Natural killer cell (primary cell): ENCODE data around the gene POU2F2. TPM values are rescaled to one million over a fixed set of nuclear protein-coding genes. Genes with fewer than 3 reads are reported as not detected.

Experiments used
- ATAC-seq, 3 donors: fragments of 150-1000 bp in 2 of 3; fragments of 200-7000 bp in 1 of 3; cut with Tn5 transposase; 1 replicate in 1 of 3; 2 replicates in 2 of 3; pipeline ENCODE4 v1.10.0; 2021; ENCODE audit warnings: mild to moderate bottlenecking in 2 of 3, moderate library complexity in 2 of 3
- DNase-seq, 2 donors: peaks; one replicate each; pipeline versions ENCODE4 v3.0.0 to v3.0.0-alpha.2; 2013 to 2021; ENCODE audit warnings: mixed read lengths in 1 of 2
- H3K27ac ChIP-seq: one replicate; pipeline ENCODE4 v1.5.1; 2013; ENCODE audit warnings: mild to moderate bottlenecking, low read length
- H3K27me3 ChIP-seq: one replicate; pipeline ENCODE4 v1.6.1; 2013; ENCODE audit warnings: low read length; ENCODE audit not compliant: control insufficient read depth, insufficient read depth
- H3K36me3 ChIP-seq: one replicate; pipeline ENCODE4 v1.6.1; 2013; ENCODE audit warnings: low read length; ENCODE audit not compliant: control insufficient read depth, insufficient read depth
- H3K4me1 ChIP-seq: one replicate; pipeline ENCODE4 v1.6.1; 2013; ENCODE audit warnings: low read length; ENCODE audit not compliant: control insufficient read depth, insufficient read depth
- H3K4me3 ChIP-seq: one replicate; pipeline ENCODE4 v1.5.1; 2013; ENCODE audit warnings: low read length
- H3K9me3 ChIP-seq: one replicate; pipeline ENCODE4 v1.6.1; 2013; ENCODE audit warnings: low read length; ENCODE audit not compliant: control insufficient read depth, insufficient read depth
- H3K27ac Mint-ChIP-seq, 2 donors: one replicate each; pipeline ENCODE4 v1.8.0; 2022; ENCODE audit warnings: mild to moderate bottlenecking in 2 of 2, mixed read lengths in 2 of 2, moderate library complexity in 1 of 2
- H3K27me3 Mint-ChIP-seq, 2 donors: one replicate each; pipeline ENCODE4 v1.8.0; 2022; ENCODE audit warnings: low read depth in 2 of 2, mixed read lengths in 2 of 2
- H3K36me3 Mint-ChIP-seq: one replicate; pipeline ENCODE4 v1.8.0; 2022; ENCODE audit warnings: mixed read lengths
- H3K4me1 Mint-ChIP-seq, 2 donors: one replicate each; pipeline ENCODE4 v1.8.0; 2022; ENCODE audit warnings: mixed read lengths in 2 of 2
- H3K4me3 Mint-ChIP-seq: one replicate; pipeline ENCODE4 v1.8.0; 2022; ENCODE audit warnings: mild to moderate bottlenecking, moderate library complexity, mixed read lengths
- H3K9me3 Mint-ChIP-seq, 2 donors: one replicate each; pipeline ENCODE4 v1.8.0; 2022; ENCODE audit warnings: mixed read lengths in 2 of 2
- WGBS: methylation state at CpG from one replicate; pipeline ENCODE4 v1.1.7; 2013; ENCODE audit warnings: missing lambda C conversion rate; ENCODE audit not compliant: insufficient coverage; 5-methylcytosine and 5-hydroxymethylcytosine counted together
- intact Hi-C: fragments of 100-400 bp; cut with micrococcal nuclease; formaldehyde crosslinking; loops from one replicate; pipeline ENCODE4 v1.14.2; 2022
- total RNA-seq, 4 donors: library from RNA; stranded (reverse); fragments of 120-200 nt in 1 of 4; gene quantifications; one replicate each; pipeline versions ENCODE4 v1.2.3 to v1.2.4, GENCODE V29; 2013 to 2022
- TF ChIP-seq, protein P1 (sequence below): fragments of 200-600 bp; IDR thresholded peaks from one replicate; pipeline ENCODE4 v1.8.0; 2022; ENCODE audit warnings: antibody characterized with exemption

POU2F2 gene
- total RNA-seq, 3 donors from 2014 or later (not counting 1 experiment from before 2014, with no cell fraction given), result 27.3 to 40.8 (median 29.3) TPM

GRCh38 chr19:42075616-42076379, 56.4 kb downstream of the POU2F2 start, which contains the start of gene ZNF574:
ZNF574 (plus strand) TSS chr19:42076166; CDS start chr19:42078607, 2,441 bp downstream.
- peak within 1 kb of the TSS; percentile 100 for H3K27ac Mint-ChIP-seq
- H3K4me3 Mint-ChIP-seq, result peak within 1 kb of the TSS; percentile 98
- H3K4me1 Mint-ChIP-seq, result peaks cover 35 to 39% of the 10 kb centered on the region in 2 donors
- WGBS, result under 1% methylated on average over 80 of the region's 80 CpGs
- Histone ChIP-seq H3K4me1 (peaks cover 17% of the 10 kb centered on the region), H3K36me3 (peaks cover 22% of the 10 kb centered on the region), H3K9me3 (no peaks in the 10 kb centered on the region), H3K27ac (peak within 1 kb of the TSS; percentile 95), H3K27me3 (no peaks in the 10 kb centered on the region), H3K4me3 (peak within 1 kb of the TSS; percentile 63)
- DNase-seq (peak; percentile 94 to 99), ATAC-seq (peak; percentile 92 to 99 (median 93))
- no peaks in the 10 kb centered on the region for H3K36me3 Mint-ChIP-seq
- intact Hi-C loops, result loop anchor here (1.0 kb wide), 1 partner anchor 250 kb away; the partner anchor contains the start of gene MEGF8
- no peaks in the 10 kb centered on the region for H3K9me3 Mint-ChIP-seq
- H3K27me3 Mint-ChIP-seq, result peaks cover 0 to 6% of the 10 kb centered on the region in 2 donors
- TF ChIP-seq, protein P1, sequence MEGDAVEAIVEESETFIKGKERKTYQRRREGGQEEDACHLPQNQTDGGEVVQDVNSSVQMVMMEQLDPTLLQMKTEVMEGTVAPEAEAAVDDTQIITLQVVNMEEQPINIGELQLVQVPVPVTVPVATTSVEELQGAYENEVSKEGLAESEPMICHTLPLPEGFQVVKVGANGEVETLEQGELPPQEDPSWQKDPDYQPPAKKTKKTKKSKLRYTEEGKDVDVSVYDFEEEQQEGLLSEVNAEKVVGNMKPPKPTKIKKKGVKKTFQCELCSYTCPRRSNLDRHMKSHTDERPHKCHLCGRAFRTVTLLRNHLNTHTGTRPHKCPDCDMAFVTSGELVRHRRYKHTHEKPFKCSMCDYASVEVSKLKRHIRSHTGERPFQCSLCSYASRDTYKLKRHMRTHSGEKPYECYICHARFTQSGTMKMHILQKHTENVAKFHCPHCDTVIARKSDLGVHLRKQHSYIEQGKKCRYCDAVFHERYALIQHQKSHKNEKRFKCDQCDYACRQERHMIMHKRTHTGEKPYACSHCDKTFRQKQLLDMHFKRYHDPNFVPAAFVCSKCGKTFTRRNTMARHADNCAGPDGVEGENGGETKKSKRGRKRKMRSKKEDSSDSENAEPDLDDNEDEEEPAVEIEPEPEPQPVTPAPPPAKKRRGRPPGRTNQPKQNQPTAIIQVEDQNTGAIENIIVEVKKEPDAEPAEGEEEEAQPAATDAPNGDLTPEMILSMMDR, result no peak

GRCh38 chr19:42075364-42075615, 57.0 kb downstream of the POU2F2 start:
- Mint-ChIP-seq H3K4me1 (peaks cover 35 to 39% of the 10 kb centered on the region in 2 donors), H3K4me3 (peak overlapping the region; percentile 98), H3K36me3 (no peaks in the 10 kb centered on the region), H3K27me3 (peaks cover 0 to 12% of the 10 kb centered on the region in 2 donors), H3K27ac (peak overlapping the region; percentile 100), H3K9me3 (no peaks in the 10 kb centered on the region)
- intact Hi-C loops, result no loop called here
- no peaks in the 10 kb centered on the region for H3K9me3 ChIP-seq
- peaks cover 17% of the 10 kb centered on the region for H3K4me1 ChIP-seq
- ATAC-seq (no peak), DNase-seq (no peak)
- peaks cover 17% of the 10 kb centered on the region for H3K36me3 ChIP-seq
- H3K4me3 ChIP-seq, result peak overlapping the region; percentile 63
- WGBS, result 10% methylated on average over 3 of the region's 3 CpGs
- H3K27me3 ChIP-seq, result peaks cover 4% of the 10 kb centered on the region
- H3K27ac ChIP-seq, result peak overlapping the region; percentile 95
- TF ChIP-seq, protein P1, result no peak

GRCh38 chr19:42074513-42075363, 57.5 kb downstream of the POU2F2 start:
- Histone ChIP-seq H3K4me3 (peak overlapping the region; percentile 63), H3K27me3 (peaks cover 4% of the 10 kb centered on the region), H3K27ac (peak overlapping the region; percentile 95), H3K36me3 (peaks cover 12% of the 10 kb centered on the region), H3K9me3 (no peaks in the 10 kb centered on the region), H3K4me1 (peaks cover 19% of the 10 kb centered on the region)
- H3K27ac Mint-ChIP-seq, result peak overlapping the region; percentile 100
- H3K4me1 Mint-ChIP-seq, result peaks cover 35 to 39% of the 10 kb centered on the region in 2 donors
- 73% methylated on average over 27 of the region's 27 CpGs for WGBS
- DNase-seq, result peak; percentile 22 to 35
- peak overlapping the region; percentile 98 for H3K4me3 Mint-ChIP-seq
- no peaks in the 10 kb centered on the region for H3K36me3 Mint-ChIP-seq
- intact Hi-C loops, result no loop called here
- ATAC-seq, result no peak
- peaks cover 0 to 13% of the 10 kb centered on the region in 2 donors for H3K27me3 Mint-ChIP-seq
- H3K9me3 Mint-ChIP-seq, result no peaks in the 10 kb centered on the region
- TF ChIP-seq, protein P1, result no peak
